ENCODE results near the gene TRAPPC2L.

The TRAPPC2L gene

GRCh38 chr16:88839745-88840599 is 17.0 kb upstream of the TRAPPC2L start:
- no peak for DNase-seq

DNA sequence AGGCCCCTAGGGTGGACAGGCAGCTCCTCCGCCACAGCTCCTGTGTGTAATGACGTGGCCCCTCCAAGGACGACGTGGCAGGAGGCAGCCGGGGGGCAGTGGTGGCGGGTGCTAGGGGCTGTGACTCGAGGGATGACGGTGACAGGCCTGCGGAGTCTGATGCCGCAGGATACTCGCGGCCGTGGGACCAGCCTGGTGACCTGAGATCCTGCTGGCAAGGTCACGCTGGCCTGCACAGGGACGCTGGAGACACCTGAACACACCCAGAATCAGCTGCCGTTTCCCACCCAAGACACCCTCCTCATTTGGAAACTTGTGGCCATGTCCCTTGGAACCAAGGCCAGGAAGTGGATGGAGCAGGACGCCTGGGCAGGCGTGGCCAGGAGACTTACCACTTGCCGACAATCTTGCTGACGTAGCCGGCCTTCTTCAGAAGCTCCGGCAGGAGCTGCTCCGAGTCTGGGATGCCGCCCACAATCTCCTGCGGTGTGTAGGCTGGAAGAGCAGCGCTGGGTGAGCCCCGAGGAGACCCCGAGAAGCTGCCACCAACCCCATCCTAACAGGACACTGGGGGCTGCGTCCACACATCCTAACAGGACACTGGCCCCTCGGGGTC is 16.2 kb upstream of the TRAPPC2L start:
- no peak for DNase-seq

DNA sequence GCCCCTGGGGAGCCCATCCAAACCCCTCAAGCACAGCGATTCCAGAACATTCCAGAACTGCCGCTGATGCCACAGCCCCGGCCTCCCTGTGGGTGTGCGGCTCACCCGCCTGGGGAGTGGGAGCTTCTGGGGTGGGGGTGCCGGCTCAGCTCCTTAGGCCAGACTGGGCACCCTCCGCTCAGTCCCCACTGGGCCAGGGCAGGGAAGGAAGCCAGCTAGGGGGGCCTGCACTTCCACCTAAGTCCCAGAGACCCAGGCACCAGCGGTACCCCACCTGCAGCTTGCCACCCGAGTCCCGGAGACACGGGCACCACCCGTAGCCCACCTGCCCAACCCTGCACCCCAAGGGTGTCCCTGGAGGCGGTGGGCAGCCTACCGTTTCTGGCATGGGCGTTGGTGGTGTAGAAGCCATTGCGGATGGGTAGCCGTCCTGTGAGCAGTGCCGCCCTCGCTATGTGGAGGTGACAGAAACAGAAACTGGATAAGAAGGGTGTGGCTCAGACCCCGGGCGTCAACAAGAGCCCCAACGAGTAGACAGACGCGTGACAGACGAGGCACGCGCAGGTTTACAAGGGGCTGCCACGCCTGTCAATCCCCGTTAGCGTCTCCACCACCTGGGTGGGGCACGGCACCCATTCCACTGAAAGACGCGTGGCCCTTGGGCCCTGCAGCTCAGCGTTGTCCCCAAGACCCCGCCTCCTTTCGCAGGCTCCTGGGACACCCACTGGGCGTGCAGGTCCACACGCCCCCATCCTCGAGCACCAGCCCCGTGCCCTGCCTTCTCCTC is 15.2 kb upstream of the TRAPPC2L start:
- no peak for DNase-seq

GRCh38 chr16:88842308-88842756 is 14.6 kb upstream of the TRAPPC2L start:
- DNase-seq, result no peak

DNA sequence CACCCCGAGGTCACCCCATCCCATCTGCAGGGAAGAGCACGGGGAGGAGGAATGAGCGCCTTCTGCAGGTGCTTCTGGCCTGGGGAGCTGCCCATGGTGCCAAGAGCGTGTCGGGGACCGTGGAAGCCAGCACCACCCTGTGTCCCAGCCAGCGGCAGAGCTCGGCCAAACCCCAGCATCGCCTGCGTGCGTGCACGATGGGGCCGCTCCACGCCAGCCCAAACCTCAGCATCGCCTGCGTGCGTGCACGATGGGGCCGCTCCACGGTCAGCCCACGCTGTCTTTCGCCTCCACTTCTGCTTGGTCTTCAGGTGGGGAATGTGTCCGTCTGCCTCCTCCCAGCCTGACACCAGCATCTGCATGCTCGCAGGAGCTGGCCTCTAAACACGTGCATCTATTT is 14.1 kb upstream of the TRAPPC2L start:
- no peak for DNase-seq

GRCh38 chr16:88843256-88843655 is 13.7 kb upstream of the TRAPPC2L start:
- no peak for DNase-seq

DNA sequence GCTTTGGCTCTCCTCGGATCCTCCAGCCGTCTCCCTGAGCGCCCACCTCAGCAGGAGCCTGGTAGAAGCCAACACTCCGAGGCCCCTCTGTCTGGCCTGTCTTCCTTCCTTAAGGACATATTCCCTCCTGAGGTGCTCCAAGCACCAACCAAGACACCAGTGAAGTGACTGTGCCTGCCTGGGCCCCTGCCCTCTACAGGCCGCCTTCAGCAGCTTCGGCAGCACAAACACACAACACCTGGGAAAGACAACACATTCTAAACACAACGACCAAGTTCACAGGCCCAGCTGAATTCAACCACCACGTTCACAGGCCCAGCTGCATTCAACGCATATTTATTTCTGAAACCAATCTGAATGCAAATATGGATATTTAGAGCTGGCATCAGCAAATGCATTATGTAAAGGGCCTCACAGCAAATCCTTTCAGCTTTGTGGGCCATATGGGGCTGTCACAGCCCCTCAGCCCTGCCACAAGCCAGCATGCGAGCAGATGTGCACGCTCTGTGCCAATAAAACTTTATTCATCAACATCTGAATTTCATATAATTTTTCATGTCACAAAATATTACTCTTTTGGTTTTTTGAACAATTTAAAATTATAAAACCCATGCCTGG is 12.4 kb upstream of the TRAPPC2L start:
- DNase-seq, result no peak

- DNase-seq, result no peak
Measured at GRCh38 chr16:88846088-88846487, 10.8 kb upstream of the TRAPPC2L start.

- no peak for DNase-seq
Measured at GRCh38 chr16:88847654-88848053, 9.3 kb upstream of the TRAPPC2L start.

GRCh38 chr16:88848557-88848956 is 8.4 kb upstream of the TRAPPC2L start:
- no peak for DNase-seq

- no peak for DNase-seq
Measured at GRCh38 chr16:88850531-88851199, 6.3 kb upstream of the TRAPPC2L start.

DNA sequence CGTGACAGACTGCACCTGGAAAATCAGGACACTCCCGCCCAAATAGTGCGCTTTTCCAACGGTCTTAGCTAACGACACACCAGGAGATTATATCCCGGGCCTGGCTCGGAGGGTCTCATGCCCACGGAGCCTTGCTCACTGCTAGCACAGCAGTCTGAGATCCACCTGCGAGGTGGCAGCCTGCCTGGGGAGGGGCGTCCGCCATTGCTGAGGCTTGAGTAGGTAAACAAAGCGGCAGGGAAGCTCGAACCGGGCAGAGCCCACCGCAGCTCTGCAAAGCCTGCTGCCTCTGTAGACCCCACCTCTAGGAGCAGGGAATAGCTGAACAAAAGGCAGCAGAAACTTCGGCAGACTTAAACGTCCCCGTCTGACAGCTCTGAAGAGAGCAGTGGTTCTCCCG is 5.3 kb upstream of the TRAPPC2L start:
- no peak for DNase-seq

DNA sequence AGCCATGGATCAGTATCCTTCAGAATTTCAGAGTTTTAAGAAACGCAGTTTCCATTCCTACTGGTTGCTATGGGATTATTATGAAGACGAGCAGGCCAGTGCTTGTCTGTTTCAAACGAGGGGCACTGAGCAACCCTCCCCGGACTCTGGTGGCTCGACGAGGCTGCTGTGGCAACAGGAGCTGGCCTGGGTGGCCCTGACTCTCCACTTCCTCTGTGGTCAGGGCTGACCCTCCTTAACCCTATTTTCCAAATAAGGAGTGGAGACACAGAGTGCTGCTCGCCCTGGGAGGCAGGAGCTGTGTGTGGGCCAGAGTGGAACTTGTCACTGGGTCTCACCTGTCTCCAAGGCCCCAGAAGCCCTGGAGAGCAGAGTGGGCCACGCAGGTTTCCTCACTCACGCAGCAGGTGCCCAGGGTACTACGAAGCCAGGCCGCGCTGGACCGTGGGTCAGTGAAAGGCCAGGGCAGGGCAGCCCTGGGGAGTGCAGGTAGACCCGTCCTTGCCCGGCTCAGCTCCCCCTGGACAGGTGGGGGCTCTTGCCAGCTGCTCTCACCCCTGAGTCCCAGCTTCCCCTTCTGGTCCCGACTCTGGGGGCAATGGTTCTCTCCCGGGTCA is 3.5 kb upstream of the TRAPPC2L start:
- no peak for DNase-seq

DNA sequence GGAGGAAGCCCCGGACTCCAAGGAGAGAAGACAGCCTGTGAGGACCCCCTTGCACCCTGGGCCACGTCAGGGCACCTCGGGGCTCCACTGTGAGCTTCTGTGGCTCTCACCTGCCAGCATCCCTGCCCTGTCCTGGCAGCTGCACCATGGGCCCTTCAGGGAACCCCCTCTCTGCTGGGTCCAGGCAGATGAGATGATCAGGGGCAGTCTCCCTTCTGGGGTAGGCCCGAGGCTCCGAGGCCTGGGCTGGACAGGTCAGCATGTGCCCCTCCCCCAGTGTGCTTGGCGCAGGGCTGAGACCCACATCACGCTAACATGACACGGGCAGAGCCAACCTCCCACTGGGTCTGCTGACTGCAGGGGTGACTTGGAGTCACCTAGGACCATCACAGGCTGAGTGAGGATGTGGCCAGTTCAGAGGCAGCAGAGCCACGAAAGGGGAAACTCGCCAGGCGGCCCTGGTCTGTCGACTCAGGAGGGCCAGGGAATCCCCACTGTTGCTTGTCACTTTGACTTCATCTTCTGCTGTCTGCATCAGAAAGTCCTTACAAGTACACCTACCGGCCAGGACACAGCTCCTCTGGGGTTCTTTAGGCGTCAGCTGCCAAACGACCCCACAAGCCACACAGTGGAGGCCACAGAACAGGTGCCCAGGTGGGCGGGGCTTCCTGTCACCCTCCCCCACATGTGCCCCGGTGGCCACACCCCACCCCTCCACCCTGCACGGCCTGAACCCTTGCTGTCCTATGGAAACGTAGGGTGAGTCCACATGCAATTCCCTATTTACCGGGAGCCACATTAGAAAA is 2.4 kb upstream of the TRAPPC2L start:
- no peak for DNase-seq

DNA sequence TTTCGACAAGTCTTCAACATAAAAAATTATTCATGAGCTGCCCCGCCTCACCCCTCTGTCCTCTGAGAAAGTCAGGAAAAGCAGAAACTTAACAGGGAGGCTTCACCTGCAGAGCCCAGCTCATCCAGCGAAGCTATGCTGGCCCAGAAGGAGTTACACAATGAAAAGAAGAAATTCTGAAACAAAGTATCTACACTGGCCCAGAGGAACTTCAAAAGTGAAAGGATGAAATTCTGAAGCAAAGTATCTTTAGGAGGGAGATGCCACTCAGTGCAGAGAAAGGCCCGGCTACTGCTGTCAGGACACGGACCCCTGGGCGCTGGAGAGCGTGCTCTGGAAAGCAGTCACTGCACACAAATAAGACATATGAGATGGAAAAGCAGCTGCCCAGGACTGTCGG is 1.8 kb upstream of the TRAPPC2L start:
- DNase-seq, result no peak

GRCh38 chr16:88855736-88856121 is 1.2 kb upstream of the TRAPPC2L start:
- no peak for DNase-seq

DNA sequence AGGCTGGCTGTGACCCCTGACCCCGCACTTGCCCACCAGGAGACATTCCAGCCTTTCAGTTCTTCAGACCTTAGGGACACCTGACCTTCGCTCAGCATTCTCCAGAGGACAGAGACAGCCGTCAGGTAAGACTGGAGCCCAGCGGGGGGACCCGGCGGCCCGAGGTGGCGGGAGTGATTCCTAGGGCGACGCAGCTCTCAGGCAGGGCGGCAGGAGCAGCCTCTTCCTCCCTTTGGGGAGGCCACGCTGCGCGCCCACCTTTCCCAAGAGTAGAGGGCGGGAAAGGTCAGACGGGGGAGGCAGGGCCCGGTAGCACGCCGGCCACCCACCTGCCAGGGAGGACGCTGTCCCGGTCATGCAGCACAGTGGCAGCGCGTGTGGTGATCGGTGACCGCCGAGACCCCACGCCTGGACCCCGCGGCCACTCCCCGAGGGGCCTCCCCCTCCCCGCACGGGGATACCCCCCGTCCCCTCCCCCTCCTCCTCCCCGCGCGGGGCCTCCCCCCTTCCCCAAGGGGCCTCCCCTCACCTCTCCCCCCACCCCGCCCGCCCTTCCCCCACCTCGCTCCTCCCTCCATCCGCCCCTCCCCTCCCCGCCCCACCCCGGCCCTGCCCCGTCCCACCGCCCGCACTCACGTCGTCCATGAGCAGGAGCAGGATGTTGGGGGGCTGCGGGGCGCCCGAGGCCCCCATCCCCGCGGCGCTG is 652 bp upstream of the TRAPPC2L start:
- DNase-seq, result peak in 2 of 5 donors; percentile 13 to 24

GRCh38 chr16:88857728-88858339 is 907 bp downstream of the TRAPPC2L start:
- DNase-seq, result peak; percentile 40 to 75 (median 63)

DNA sequence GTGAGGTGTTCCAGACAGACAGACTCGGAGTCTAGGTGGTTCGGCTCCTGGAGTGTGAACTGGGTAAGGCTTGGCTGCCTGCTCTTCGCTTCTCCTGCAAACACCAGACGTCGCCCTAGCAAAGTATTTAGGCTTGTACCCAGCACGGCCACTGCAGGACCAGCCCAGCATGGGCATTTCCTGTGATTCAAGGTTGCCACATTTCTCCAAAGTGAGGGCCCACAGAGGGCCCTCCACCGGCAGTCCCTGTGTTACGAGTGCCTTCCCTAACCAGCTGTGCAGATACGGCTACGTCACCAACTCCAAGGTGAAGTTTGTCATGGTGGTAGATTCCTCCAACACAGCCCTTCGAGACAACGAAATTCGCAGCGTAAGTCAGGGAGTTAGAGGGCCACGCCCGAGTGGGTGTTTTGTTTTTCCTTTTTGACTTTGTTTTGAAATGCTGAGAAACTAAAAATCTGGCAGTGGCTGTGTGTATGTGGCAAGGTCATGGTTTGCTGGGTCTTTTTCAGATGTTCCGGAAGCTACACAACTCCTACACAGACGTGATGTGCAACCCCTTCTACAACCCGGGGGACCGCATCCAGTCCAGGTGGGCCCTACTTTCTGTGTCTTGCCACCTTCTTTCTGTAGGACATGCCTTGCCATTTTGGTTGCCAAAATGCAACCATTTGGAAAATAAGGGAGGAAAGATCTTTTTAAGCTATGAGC is 2.6 kb downstream of the TRAPPC2L start:
- no peak for DNase-seq

Measured in T-helper 1 cell (primary cell).